WI38 (cell line): ENCODE data around the gene NSUN6.

ENCODE experiments used
- H3K4me3 ChIP-seq: 2 replicates; pipeline ENCODE4 v1.5.1; 2011; ENCODE audit warnings: low read depth, mild to moderate bottlenecking, control low read depth, low read length
- TF ChIP-seq, protein P1 (sequence below): IDR thresholded peaks from 2 replicates; pipeline ENCODE4 v1.5.1; 2012; ENCODE audit warnings: low read depth, mild to moderate bottlenecking, control low read depth, low read length

Gene NSUN6, protein sequence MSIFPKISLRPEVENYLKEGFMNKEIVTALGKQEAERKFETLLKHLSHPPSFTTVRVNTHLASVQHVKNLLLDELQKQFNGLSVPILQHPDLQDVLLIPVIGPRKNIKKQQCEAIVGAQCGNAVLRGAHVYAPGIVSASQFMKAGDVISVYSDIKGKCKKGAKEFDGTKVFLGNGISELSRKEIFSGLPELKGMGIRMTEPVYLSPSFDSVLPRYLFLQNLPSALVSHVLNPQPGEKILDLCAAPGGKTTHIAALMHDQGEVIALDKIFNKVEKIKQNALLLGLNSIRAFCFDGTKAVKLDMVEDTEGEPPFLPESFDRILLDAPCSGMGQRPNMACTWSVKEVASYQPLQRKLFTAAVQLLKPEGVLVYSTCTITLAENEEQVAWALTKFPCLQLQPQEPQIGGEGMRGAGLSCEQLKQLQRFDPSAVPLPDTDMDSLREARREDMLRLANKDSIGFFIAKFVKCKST

DNA sequence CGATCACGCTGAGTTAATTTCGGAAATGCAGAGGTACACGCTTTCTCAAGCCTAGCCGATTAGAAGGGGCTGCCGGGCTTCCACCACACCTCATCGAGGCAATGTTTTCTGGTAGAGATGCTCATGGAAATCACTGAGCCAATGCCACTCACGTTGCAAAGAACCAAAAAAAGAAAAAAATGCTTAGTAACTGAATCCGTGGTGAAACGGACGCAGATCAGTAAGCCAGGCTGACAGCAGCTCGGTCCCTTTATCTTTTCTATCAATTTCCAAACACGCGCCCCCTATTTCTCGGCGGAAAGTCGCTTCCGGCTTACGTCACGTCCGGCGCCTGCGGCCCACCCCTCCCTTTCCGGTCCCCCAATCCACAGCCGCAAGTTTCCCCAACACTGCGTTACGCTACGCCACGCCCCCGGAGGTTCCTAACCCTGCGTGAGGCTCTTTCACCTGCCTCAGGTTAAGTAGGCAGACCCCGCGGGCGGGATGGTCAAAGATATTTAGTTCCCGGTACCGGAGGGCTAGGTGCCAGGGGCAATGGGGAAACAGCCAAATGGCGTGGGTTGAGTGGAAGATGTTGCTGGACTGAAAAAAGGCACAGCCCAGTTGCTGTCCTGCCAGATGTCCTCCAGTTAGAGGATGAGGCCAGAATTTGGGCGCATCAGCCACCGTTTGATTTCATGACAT lies at the start of gene NSUN6:
Gene NSUN6 (minus strand): TSS at position 264 of the 684 bp plus-strand sequence. CDS start 384 bp downstream, outside the sequence.
- TF ChIP-seq, protein P1, sequence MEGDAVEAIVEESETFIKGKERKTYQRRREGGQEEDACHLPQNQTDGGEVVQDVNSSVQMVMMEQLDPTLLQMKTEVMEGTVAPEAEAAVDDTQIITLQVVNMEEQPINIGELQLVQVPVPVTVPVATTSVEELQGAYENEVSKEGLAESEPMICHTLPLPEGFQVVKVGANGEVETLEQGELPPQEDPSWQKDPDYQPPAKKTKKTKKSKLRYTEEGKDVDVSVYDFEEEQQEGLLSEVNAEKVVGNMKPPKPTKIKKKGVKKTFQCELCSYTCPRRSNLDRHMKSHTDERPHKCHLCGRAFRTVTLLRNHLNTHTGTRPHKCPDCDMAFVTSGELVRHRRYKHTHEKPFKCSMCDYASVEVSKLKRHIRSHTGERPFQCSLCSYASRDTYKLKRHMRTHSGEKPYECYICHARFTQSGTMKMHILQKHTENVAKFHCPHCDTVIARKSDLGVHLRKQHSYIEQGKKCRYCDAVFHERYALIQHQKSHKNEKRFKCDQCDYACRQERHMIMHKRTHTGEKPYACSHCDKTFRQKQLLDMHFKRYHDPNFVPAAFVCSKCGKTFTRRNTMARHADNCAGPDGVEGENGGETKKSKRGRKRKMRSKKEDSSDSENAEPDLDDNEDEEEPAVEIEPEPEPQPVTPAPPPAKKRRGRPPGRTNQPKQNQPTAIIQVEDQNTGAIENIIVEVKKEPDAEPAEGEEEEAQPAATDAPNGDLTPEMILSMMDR: no peak
- peak within 1 kb of the TSS; percentile 91 for H3K4me3 ChIP-seq

DNA sequence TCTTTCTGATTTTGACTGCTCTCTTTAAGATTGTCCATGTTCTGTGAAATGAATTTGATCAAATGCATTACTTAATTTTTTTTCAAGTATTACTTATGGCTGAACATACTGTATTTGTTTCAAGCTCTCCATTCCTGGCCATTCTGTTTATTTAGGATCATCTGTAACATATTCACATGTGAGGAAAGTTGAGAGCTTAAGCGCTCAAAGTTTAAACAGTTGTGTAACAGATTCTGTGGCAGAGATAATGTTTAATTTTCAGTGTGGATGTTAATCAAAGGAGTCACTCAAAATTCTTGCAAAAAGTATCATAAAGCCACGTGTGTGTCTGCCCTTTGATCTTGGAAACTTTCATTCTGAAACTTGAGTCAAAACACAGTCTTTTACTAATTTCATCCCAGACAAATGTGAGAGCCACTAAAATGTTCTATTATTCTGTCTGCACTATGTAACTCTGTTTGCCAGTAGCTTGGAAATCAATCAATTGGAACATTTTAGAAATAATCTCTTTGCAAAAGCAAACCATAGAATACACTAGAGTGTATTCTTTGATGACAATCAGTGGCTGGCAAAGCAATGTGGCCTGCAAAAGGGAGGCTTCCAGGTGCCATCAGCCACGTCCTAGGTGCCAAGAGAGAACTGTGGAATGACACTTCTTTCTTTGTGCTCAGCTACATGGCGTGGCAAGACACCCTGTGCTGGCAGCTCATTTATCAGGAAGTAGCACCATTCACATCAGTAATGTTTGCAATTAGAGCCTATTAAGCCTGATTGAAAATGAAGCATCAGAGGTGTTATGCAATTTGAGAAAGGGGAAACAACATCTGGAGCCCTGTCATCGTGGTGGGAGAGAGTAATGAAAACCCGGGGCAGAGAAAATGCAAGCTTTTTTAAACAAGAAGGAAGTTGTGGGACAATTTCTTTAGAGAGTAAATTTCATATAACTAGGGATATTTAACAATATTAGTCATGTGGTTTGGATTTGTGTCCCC lies 48.8 kb upstream of the NSUN6 start:
- TF ChIP-seq, protein P1: no peak
- H3K4me3 ChIP-seq: no peak overlapping the region

DNA sequence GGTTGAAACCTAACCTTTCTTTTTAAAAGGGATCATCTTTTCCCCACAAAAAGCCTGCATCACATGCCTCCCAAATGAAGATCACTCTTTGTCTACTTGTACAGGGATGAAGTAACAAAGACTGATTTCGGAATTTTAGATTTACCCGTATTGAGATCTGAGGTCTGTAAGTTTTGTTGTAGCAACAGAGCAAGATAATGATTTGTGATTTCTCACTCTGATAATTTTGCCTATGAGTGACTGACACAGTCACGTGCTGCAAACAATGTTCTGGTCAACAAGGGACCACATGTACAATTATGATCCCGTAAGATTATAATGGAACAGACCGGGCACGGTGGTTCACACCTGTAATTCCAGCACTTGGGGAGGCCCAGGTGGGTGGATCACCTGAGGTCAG lies 39.2 kb upstream of the NSUN6 start:
- TF ChIP-seq, protein P1: no peak
- no peak overlapping the region for H3K4me3 ChIP-seq

DNA sequence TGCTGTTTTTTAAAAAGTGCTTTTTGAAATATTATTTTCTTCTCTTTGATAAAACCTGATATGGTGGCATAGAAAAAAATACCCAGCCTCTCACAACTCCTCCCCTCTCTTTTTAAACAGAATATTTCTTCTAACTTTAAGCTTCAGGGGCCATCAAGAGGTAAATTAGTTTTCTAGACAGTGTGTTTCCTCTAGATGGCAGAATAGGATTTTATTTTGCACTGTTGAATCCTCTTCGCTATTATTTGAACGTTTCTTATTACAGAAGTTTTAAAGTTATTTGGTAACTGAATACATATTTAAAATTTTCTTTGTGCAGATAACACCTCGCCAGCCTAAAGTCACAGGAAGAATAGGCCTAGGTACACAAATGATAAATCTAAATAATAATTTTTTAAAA lies 38.1 kb upstream of the NSUN6 start:
- TF ChIP-seq, protein P1: peak; percentile 7; the same call in 1 of the 2 replicates
- H3K4me3 ChIP-seq: no peak overlapping the region

DNA sequence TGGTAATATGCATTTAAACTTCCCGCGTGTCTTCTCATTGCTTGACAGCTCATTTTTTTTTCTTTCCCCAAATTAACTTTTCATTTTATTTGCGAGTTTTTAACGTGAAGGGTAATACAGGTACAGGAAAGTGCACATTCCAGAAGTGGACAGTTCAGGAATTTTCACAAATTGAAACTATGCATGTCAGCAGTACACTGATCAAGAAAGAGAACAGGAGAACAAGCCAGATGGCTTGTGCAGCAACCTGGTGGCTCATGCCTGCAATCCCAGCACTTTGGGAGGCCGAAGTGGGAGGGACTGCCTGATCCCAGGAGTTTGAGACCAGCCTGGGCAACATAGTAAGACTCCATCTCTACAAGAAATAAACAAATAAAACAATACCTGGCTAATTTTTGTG lies 36.3 kb upstream of the NSUN6 start:
- TF ChIP-seq, protein P1: no peak

DNA sequence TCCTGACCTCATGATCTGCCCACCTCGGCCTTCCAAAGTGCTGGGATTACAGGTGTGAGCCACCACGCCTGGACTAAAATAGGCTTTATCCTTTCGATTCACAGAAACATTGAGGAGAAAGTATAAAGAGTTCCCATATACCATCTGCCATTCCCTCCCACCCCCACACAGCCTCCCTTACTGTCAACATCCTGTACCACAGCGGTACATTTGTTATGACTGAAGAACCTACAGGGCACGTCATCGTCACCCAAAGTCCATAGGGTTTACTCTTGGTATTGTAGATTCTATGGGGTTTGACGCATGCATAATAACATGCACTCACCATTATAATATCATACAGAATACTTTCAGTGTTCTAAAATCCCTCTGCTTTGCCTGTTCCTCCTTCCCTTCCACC lies 35.8 kb upstream of the NSUN6 start:
- TF ChIP-seq, protein P1: no peak

More for the DNA sequence above, 36.3 kb upstream of the NSUN6 start:
- H3K4me3 ChIP-seq: no peak overlapping the region

More for the DNA sequence above, 35.8 kb upstream of the NSUN6 start:
- no peak overlapping the region for H3K4me3 ChIP-seq
